KG1 (cell line): ENCODE data around the gene SNX4.

Source experiments
- DNase-seq: peaks from one replicate; lab custom pipeline; 2025; lab: John Stamatoyannopoulos, UW

SNX4 gene

DNA sequence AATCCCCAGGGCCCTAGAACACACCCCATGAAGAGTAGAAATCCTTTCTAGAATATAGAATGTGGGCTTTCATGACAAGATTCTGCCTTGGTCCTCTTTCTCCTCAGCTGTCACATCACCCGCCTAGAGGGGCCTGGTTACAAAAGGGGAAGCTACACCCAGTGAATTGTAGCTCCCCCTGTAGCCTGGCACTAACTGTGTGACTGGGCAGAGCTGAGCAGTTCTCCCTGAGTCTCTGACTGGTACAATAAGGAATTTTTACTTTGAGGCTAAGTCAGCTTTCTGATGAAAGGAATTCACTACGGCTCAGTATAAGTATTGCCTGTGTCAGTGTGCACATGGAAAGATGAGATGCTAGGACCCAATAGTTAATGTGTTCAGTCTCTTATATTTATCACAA lies 116.2 kb downstream of the SNX4 start:
- DNase-seq, result no peak

DNA sequence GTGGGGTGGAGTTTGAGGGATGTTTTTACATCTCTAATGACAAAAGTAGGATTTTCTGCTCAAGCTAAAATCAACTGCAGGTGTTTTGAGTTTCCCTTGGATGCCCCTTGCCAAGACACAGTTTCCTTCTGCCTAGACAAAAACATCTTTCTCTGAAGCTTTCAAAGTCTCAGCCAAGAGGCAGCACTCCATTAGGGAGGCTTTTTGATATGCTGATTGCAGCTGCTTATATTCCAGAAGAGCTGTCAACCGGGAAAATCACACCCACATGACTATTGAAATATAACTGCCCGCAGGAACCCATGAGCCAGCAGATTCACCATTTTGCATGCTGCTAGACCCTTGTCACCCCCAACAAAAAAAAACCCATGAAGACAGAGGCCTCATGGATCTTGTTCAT lies 117.4 kb downstream of the SNX4 start:
- DNase-seq, result no peak

DNA sequence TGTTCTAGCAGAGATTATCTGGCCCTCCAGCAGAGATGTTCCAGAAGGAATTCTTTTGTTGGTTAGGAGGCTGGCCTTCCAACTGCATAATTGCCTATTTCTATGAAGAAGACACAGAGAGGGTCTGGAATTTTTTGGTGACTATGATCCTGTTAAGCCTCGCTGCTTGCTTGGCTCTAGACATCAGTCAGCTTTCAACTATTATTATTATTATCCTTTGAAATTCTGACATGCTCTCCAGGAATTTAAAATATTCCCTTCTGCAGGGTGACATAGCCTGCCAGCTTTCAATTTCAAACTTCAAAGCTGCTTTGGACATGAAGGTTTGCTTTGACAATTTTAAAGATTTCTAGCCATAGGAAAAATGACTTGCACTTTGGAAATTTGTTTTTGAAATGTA lies 118.6 kb downstream of the SNX4 start:
- no peak for DNase-seq

DNA sequence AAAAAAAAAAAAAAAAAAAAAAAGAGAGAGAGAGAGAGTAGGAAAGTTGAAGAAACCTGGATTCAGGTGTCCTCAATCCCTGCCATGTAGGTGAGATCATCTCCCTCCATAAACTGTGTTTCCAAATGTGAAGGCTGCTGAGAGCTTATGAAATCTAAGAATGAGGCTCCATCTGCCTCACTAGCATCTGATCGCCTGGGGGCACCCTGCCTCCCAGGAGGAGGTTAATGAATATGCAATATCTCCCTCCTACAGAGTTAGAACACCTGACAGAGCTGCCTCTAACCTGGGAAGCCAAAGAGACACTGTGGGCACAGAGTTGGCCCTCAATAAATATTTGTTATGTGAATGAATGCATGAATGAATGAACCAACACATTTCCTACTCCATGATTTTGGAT lies 121.0 kb downstream of the SNX4 start:
- no peak for DNase-seq
